GM18861 (cell line): ENCODE data around the gene PHF2.
A peak's percentile ranks its signal among the peaks of the same experiment; 100 is the strongest.

Source experiments
- ATAC-seq: cut with Tn5 transposase; IDR thresholded peaks from one replicate; pipeline ENCODE4 v1.9.1; 2021; ENCODE audit not compliant: unreplicated experiment

PHF2 gene

GRCh38 chr9:93599571-93600403 lies 23.4 kb downstream of the PHF2 start:
- ATAC-seq = no peak

GRCh38 chr9:93600504-93600903 lies 24.1 kb downstream of the PHF2 start:
- ATAC-seq = no peak

GRCh38 chr9:93601063-93601462 lies 24.7 kb downstream of the PHF2 start:
- ATAC-seq = no peak

GRCh38 chr9:93601666-93602065 lies 25.3 kb downstream of the PHF2 start:
- ATAC-seq = no peak

- no peak for ATAC-seq
These were observed 26.6 kb downstream of the PHF2 start for GRCh38 chr9:93603011-93603410.

GRCh38 chr9:93603906-93604326 lies 27.5 kb downstream of the PHF2 start:
- ATAC-seq = no peak

GRCh38 chr9:93606187-93606586 lies 29.8 kb downstream of the PHF2 start:
- no peak for ATAC-seq

GRCh38 chr9:93610206-93610605 lies 33.8 kb downstream of the PHF2 start:
- ATAC-seq = no peak

DNA sequence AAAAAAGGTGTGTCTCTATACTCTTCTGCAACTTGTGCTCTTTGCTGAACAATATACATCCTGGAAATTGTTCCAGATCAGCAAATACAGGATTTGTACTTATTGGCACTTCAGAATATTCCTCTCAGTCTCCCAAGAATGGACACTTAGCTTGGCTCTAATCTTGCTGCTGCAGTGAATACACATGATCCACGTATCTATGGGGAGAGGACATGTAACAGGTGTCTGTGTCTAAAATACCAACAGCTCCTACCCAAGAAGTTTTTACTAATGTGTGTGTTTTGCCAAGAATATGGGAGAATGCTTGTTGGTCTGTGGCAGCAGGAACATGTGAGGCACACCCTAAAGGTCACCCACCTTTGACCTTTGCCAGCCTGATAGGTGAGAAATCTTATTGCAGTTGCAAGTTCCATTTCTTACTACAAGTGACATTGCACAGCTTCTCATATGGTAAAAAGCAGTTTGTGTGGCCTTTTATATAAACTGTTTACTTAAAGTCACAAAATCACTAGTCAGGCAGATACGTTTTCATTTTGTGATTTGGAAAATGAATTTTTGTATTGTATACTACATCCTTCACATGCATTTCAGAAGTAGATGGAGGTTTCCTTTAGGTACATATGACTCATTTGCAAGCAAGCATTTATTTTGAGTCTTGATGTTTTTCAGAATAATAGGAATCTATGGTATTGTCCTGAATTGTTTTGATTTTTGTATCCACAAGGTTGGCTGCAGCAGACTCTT lies 35.8 kb downstream of the PHF2 start:
- no peak for ATAC-seq

GRCh38 chr9:93612796-93613154 lies 36.4 kb downstream of the PHF2 start:
- ATAC-seq = peak; percentile 67

DNA sequence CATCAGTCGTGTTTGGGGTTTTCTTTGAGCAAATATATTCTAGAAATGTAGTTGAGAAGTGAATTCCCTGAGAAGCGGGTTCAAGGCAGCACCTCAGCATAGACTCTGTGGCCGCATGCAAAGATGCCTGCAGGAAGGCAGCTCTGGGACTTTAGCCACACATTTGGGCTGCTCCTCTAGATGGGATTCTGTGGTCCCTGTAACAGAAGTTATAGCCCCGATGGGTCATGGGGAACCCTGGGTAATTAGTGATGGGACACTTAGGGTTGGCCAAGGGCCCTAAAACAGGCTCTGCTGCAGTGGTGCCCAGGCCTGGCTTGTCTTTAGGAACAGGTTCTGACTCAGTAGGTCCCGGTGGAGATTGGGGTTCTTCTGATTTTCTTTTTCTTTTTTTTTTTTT lies 36.8 kb downstream of the PHF2 start:
- no peak for ATAC-seq

DNA sequence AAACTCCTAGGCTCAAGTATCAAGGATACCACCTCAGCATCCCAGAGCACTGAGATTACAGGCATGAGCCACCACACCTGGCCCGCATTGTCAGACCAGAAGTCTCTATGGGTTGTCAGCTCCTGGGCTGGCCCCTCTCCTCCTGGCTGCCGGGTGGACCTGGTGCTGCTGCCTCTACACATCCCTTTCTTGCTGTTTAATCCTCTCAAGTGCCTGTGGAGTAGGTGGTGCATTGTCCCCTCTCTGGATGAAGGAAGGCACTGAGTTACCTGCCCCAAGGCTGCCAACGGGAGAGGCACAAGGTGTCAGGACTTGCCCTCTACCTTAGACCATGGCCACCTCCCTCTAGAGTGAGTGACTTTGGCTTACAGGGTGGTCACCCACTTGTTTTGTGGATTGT lies 37.4 kb downstream of the PHF2 start:
- no peak for ATAC-seq

- no peak for ATAC-seq
These were observed 38.6 kb downstream of the PHF2 start for GRCh38 chr9:93614830-93615468.

GRCh38 chr9:93616044-93616443 lies 39.7 kb downstream of the PHF2 start:
- ATAC-seq = no peak

DNA sequence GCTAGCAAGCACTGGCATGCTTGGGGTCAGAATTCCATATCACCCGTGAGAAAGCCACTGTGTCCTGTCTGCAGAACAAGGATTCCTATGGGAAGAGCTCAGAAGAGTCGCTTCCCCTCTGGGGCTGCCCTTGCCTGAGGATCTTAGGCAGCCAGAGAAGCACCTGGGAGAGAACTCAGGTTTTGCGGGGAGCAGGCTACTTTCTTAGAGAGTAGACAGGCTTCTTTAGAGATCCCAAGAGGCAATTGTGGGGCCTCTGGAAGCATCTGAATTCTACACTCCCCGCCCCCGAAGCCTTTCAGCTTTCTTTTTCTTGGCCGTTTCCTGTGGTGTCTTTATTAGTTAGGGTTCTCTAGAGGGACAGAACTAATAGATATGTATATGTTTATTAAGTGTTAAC lies 40.9 kb downstream of the PHF2 start:
- ATAC-seq = no peak

GRCh38 chr9:93619272-93619775 lies 42.9 kb downstream of the PHF2 start:
- ATAC-seq = no peak

- no peak for ATAC-seq
These were observed 43.7 kb downstream of the PHF2 start for GRCh38 chr9:93620041-93620506.

DNA sequence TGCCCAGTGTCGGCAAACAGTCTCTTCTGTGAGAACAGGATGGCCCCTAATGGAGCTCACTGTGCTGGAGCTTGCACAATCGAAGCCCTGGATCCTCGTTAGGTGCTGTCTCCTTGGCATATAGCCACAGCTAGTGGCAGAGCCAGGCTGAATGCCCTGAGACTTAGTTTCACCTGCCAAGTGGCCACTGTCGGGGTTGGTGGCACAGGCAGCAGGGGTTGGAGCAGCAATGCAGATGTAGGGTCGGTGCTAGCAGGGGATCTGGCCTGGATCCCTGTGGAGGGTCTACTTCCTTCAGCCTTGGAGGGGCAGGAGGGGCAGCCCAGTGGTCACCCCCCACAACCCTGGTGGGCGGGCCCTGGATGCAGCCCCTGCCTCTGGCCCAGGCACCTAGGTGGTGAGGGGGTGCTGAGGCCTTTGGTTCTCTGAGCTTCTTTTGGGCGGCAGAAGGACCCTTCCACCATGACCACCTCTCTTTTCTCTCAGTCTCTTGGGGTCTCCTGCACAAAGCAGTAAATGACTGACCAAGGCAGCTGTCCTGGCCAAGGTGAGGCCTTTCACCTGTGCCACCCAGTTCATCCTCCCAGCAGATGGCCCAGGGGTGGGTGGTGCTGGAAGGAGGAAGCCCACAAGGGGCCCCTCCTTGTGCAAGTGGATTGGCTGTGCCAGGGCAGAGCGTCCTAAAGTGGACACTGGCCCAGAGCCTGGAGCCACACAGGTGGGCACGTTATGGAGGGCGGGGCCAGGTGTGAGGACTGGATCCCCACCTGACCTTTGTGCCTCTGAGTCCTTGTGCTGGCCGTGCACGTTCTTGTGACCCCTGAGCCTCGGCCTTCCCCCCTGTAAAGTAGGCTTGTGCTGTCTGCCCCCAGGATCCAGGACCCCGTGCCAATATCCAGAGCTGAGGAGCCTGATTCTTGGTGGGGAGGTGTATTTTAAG lies 44.8 kb downstream of the PHF2 start:
- ATAC-seq = no peak

- ATAC-seq = no peak
These were observed 45.5 kb downstream of the PHF2 start for GRCh38 chr9:93621922-93622321.

GRCh38 chr9:93622691-93623090 lies 46.3 kb downstream of the PHF2 start:
- ATAC-seq = no peak

DNA sequence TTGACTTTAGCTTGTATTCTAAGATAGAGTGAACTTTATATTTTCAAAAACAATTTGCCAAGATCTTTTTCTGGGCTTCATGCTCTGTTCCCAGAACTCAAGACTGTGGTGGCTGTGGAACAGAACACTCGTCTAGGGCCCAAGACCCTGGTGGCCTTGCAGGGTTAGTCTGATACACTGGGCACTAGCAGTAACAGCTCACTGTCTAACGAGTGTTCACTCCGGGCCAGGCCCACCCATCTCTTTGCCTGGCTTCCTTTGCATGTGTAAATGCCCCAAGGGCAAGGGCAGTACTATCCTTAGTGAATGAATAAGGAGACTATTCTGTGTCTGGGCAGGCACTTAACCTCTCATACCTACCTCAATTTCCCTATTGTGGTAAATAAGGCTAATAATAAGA lies 47.4 kb downstream of the PHF2 start:
- no peak for ATAC-seq
